Mucosa of stomach (tissue), 1 donor: ENCODE data around the gene YIPF2.

Experiments
- H3K27me3 ChIP-seq: one replicate; pipeline ENCODE4 v1.7.0; 2013; ENCODE audit warnings: mild to moderate bottlenecking, low read length; ENCODE audit not compliant: control insufficient read depth, insufficient read depth
- H3K36me3 ChIP-seq: one replicate; pipeline ENCODE4 v1.7.0; 2013; ENCODE audit warnings: low read length; ENCODE audit not compliant: control insufficient read depth, insufficient read depth
- H3K4me1 ChIP-seq: one replicate; pipeline ENCODE4 v1.7.0; 2013; ENCODE audit warnings: mild to moderate bottlenecking, low read length; ENCODE audit not compliant: control insufficient read depth, insufficient read depth
- H3K4me3 ChIP-seq: one replicate; pipeline ENCODE4 v1.7.0; 2013; ENCODE audit warnings: low read length
- H3K9ac ChIP-seq: one replicate; pipeline ENCODE4 v1.7.0; 2013; ENCODE audit warnings: mild to moderate bottlenecking, low read length, moderate library complexity
- H3K9me3 ChIP-seq: one replicate; pipeline ENCODE4 v1.7.0; 2013; ENCODE audit warnings: mild to moderate bottlenecking, low read length, moderate library complexity; ENCODE audit not compliant: control insufficient read depth
- donor health status: Pancreatic carcinoma.

YIPF2 gene

DNA sequence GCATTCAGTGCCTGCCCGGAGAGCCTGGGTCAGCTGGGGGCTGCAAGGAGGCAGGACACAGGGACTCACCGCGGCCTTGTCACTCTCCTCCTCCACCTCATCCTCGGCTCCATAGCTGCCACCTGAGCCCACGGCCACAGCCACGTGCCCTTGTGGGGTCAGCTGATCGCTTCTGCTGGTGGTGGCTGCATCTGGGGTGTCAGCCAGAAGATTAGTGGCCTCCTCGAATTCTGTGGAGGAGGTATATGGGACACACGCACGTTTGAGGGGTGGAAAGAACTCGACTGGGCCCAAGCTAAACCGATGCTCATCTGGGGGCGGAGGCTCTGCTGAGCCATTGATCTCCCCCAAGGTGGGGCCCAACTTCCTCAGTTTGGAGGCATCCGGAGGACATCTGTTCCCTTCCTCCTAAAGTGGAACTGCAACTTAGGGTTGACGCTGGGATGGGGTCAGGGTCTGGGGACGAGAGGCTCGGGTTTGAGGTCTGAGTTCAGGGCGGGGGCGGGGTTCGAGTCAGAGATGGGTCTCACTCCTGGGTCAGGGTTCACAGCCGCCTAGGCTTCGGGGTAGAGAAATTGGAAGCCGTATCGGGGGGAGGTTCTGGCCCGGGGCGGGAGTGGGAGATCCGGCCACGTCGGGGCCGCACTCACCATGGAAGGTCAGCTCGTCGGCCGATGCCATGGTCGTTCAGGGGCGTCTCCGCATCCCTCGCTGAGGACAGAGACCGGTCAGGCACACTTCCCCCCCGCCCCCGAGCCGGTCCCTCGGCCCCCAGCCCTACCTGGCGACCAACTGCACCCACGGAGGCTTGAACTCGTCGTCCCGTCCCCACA, 493 bp downstream of the YIPF2 start:
- Histone ChIP-seq H3K9ac (peak overlapping the region; percentile 88), H3K9me3 (no peaks in the 10 kb centered on the region), H3K4me3 (peak overlapping the region; percentile 38), H3K4me1 (peaks cover 17% of the 10 kb centered on the region), H3K36me3 (no peaks in the 10 kb centered on the region), H3K27me3 (no peaks in the 10 kb centered on the region)

DNA sequence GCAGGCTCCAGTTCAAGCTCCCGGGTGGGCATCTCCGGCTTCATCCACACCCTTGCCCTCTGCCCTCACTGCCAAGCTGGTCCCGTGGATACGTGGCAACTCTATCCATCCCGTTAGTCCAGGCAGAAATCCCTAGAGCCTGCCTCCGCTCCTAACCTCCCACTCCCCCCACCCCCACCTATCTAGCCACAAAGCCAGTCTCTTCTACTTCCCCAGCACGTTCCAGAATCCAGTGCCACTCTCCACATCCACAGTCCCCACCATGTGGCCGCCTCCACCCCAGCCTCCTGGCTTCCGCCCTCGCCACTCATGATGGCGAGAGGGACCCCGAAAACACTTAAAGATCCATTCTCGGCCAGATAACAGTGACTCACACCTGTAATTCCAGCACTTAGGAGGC, 3.8 kb downstream of the YIPF2 start:
- peaks cover 13% of the 10 kb centered on the region for H3K4me1 ChIP-seq
- H3K36me3 ChIP-seq = peaks cover 6% of the 10 kb centered on the region
- no peaks in the 10 kb centered on the region for H3K27me3 ChIP-seq
- H3K4me3 ChIP-seq = no peak overlapping the region
- H3K9me3 ChIP-seq = no peaks in the 10 kb centered on the region
- no peak overlapping the region for H3K9ac ChIP-seq

DNA sequence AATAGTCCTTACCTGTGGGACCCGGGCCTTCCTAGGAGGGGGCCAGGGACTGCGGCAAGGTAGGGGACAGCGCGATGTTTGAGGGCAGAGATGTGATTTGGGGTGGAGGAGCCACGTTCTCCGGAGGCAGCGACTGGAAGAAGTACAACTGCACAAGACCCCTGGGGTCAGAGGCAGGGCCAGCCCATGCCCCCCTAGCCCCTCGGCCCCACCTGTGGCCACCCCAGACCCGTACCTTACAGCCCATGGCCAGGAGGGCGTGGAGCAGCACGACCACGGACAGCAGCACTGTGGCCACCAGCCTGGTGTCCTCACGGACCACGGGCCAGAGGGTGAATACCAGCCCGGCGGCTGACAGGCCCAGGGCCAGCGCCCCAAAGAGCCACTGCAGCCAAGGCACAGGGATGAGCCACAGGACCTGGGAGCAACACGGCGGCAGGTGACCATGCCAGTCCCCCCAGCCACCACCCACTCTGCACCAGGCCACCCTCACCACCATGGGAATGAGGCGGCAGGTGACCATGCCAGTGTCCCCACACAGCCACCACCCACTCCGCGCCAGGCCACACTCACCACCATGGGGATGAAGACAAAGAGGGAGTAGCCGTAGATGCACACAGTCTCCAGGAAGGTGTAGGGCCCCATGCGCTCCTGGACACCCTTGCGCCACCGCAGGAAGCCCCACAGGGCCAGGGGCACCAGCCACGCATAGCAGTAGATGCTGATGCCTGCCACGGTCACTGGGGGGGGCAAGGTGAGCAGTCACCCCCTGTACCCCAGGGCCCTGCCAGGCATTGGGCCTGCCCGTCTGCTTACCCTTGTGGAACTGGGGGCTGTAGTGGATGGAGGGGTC, 5.0 kb downstream of the YIPF2 start:
- H3K36me3 ChIP-seq = peaks cover 7% of the 10 kb centered on the region
- peaks cover 10% of the 10 kb centered on the region for H3K4me1 ChIP-seq

DNA sequence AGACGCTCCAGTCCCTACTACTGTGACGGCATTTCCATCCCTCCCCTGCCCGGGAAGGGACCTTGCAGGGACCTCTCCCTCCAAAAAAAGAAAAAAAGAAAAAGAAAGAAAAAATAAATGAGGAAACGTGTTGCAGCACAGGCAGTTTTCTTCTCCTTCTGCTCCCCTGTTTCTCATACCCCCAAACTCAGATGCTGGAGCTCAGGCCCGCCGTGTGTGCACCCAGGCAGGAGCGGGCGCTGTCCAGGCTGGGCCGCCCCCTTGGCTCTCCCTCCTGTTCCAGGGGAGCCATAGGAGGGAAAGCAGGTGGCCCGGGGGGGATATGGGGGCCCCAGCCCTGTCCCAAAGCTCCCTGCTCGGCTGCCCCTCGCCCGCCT, 5.8 kb downstream of the YIPF2 start:
- Histone ChIP-seq H3K9ac (no peak overlapping the region), H3K36me3 (peaks cover 7% of the 10 kb centered on the region), H3K9me3 (no peaks in the 10 kb centered on the region), H3K4me1 (peaks cover 5% of the 10 kb centered on the region), H3K27me3 (no peaks in the 10 kb centered on the region), H3K4me3 (no peak overlapping the region)

More for the DNA sequence above, 5.0 kb downstream of the YIPF2 start:
- H3K4me3 ChIP-seq = no peak overlapping the region
- no peak overlapping the region for H3K9ac ChIP-seq
- H3K27me3 ChIP-seq = no peaks in the 10 kb centered on the region
- H3K9me3 ChIP-seq = no peaks in the 10 kb centered on the region

DNA sequence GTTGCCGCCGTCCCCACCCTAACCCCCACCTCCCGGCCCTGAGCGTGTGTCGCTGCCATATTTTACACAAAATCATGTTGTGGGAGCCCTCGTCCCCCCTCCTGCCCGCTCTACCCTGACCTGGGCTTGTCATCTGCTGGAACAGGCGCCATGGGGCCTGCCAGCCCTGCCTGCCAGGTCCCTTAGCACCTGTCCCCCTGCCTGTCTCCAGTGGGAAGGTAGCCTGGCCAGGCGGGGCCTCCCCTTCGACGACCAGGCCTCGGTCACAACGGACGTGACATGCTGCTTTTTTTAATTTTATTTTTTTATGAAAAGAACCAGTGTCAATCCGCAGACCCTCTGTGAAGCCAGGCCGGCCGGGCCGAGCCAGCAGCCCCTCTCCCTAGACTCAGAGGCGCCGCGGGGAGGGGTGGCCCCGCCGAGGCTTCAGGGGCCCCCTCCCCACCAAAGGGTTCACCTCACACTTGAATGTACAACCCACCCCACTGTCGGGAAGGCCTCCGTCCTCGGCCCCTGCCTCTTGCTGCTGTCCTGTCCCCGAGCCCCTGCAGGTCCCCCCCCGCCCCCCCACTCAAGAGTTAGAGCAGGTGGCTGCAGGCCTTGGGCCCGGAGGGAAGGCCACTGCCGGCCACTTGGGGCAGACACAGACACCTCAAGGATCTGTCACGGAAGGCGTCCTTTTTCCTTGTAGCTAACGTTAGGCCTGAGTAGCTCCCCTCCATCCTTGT, 6.4 kb downstream of the YIPF2 start:
- H3K36me3 ChIP-seq = peaks cover 7% of the 10 kb centered on the region
- H3K9ac ChIP-seq = no peak overlapping the region

DNA sequence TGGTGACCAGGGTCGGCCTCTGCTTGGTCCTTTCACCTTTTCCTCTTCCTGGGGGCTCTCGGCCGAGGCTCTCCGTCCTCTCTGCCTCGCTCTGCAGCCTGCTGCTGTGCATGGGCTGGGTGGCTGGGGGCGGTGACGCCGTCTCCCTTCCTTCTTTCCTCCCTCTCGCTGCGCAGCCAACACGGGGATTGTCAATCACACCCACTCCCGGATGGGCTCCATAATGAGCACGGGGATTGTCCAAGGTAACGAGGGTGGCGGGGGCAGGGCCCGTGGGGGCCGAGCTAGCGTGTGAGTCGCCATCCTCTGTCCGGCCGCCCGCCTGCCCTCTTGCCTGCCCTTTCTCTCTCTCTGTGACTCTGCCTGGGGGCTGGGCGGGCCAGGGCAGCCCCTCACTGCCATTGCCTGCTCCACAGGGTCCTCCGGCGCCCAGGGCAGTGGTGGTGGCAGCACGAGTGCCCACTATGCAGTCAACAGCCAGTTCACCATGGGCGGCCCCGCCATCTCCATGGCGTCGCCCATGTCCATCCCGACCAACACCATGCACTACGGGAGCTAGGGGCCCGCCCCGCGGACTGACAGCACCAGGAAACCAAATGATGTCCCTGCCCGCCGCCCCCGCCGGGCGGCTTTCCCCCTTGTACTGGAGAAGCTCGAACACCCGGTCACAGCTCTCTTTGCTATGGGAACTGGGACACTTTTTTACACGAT, 7.1 kb downstream of the YIPF2 start:
- Histone ChIP-seq H3K9me3 (no peaks in the 10 kb centered on the region), H3K36me3 (peaks cover 7% of the 10 kb centered on the region), H3K4me3 (no peak overlapping the region), H3K27me3 (no peaks in the 10 kb centered on the region), H3K9ac (no peak overlapping the region), H3K4me1 (no peaks in the 10 kb centered on the region)

More for the DNA sequence above, 6.4 kb downstream of the YIPF2 start:
- Histone ChIP-seq H3K27me3 (no peaks in the 10 kb centered on the region), H3K4me1 (no peaks in the 10 kb centered on the region), H3K9me3 (no peaks in the 10 kb centered on the region), H3K4me3 (no peak overlapping the region)

DNA sequence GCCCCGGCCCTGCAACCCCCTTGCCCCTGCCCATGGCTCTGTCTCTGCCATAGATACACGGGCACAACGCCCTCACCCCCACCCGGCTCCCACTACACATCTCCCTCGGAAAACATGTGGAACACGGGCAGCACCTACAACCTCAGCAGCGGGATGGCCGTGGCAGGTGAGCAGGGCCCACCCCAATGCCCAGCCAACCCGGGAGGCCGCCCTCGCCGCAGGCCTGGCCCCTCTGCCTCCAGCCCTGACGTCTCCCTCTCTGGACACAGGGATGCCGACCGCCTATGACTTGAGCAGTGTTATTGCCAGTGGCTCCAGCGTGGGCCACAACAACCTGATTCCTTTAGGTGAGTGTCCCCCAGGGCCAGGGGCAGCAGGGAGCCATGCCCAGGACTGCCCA, 7.7 kb downstream of the YIPF2 start:
- Histone ChIP-seq H3K36me3 (peaks cover 7% of the 10 kb centered on the region), H3K27me3 (no peaks in the 10 kb centered on the region), H3K4me1 (peaks cover 2% of the 10 kb centered on the region), H3K4me3 (no peak overlapping the region), H3K9me3 (no peaks in the 10 kb centered on the region), H3K9ac (no peak overlapping the region)

DNA sequence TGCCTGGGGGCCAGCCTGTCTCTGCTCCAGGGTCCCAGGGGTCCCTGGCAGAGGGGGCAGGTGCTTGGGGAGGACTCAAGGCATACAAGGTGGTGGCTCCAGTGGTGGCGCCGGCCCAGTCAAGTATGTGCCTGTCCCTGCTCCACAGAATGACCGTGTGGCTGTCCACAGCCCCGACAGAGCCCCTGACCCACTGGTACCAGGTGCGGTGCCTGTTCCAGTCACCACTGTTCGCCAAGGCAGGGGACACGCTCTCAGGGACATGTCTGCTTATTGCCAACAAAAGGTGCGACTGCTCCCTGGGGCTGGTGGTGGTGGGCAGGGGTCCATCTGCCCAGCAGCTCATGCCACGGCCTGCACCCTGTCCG, 8.2 kb downstream of the YIPF2 start:
- H3K9me3 ChIP-seq = no peaks in the 10 kb centered on the region
- H3K4me1 ChIP-seq = peaks cover 6% of the 10 kb centered on the region
- H3K4me3 ChIP-seq = no peak overlapping the region
- H3K9ac ChIP-seq = no peak overlapping the region
- no peaks in the 10 kb centered on the region for H3K27me3 ChIP-seq
- H3K36me3 ChIP-seq = peaks cover 7% of the 10 kb centered on the region

DNA sequence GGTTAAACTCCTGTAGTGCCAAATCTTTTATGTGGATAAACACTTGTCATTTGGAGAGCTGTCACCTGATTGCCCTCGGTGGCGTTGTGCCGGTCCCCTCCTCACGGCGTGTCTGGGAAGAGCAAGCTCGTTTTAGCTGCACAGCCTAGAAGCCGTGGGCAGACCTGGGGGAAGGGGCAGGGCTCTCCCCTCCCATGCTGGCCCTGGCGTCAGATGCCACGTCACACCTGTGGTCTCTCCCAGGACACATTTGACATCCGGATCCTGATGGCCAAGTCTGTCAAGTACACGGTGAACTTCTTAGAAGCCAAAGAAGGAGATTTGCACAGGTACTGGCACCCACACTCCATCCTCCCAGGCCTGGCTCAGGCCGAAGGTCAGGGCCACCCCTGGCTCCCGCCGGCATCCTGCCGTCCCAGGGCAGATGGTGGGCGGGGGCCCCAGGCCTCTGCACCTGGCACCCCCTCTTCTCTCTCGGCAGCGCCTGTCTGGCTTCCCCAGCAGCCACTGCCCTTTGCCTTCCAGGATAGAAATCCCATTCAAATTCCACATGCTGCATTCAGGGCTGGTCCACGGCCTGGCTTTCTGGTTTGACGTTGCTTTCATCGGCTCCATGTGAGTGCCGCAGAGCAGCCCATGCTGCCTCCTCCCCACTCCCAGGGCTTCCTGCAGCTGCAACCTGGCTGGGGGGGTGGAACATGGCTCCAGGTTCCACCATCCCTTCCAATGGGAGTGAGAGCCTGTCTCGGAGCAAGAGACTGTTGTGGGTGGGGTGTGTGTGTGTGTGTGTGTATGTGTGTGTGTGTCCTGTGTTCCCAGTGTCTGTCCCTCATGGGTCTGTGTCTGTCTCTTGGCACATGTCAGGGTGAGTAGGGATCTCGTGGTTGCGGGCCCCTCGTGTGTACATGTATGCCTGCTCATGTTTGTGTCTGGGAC, 8.8 kb downstream of the YIPF2 start:
- no peak overlapping the region for H3K9ac ChIP-seq
- peaks cover 6% of the 10 kb centered on the region for H3K4me1 ChIP-seq
- peaks cover 7% of the 10 kb centered on the region for H3K36me3 ChIP-seq
- no peaks in the 10 kb centered on the region for H3K9me3 ChIP-seq
- no peaks in the 10 kb centered on the region for H3K27me3 ChIP-seq
- H3K4me3 ChIP-seq = no peak overlapping the region

DNA sequence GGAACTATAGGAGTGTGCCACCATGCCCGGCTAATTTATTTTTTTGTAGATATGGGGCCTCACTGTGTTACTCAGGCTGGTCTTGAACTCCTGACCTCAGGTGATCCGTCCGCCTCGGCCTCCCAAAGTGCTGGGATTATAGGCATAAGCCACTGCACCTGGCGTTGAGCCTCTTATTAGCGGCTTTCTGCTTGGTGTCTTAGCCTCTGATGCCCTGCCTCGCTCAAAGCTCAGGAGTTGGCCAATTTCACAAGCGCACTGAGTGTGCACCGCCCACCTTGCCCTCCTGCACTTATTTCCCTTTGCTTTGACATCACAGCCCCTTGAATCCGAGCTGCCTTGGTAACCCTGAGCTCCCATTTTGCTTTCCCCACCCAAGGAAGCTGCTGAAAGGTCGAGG, 10.1 kb downstream of the YIPF2 start:
- H3K4me1 ChIP-seq = peaks cover 6% of the 10 kb centered on the region
- H3K27me3 ChIP-seq = no peaks in the 10 kb centered on the region
- H3K4me3 ChIP-seq = no peak overlapping the region
- peaks cover 7% of the 10 kb centered on the region for H3K36me3 ChIP-seq
- no peaks in the 10 kb centered on the region for H3K9me3 ChIP-seq
- no peak overlapping the region for H3K9ac ChIP-seq

DNA sequence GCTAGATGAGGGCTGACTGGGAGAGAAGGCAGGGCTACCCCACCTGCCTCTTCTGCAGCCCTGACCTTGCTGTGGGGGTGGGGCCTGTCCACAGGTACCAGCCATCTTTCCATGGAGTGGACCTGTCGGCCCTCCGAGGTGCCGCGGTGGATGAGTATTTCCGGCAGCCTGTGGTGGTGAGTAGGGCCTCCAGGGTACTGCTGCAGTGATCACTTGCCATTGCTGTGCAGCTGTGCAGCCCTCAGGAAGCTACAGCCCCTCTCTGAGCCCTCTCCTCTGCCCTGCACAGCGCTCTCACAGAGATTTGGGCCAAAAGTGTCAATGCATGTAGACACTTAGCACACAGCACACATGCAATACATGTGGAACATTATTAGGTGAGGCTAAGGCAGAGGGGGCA, 11.8 kb downstream of the YIPF2 start:
- peaks cover 6% of the 10 kb centered on the region for H3K4me1 ChIP-seq
- H3K4me3 ChIP-seq = no peak overlapping the region
- no peaks in the 10 kb centered on the region for H3K9me3 ChIP-seq
- peaks cover 7% of the 10 kb centered on the region for H3K36me3 ChIP-seq
- H3K27me3 ChIP-seq = no peaks in the 10 kb centered on the region
- H3K9ac ChIP-seq = no peak overlapping the region
